Gastroesophageal sphincter (tissue), 4 donors: ENCODE results near the gene WBP2. TPM values are rescaled to one million over a fixed set of nuclear protein-coding genes. Genes with fewer than 3 reads are reported as not detected.

Source experiments
- ATAC-seq: fragments of 150-250 bp; one replicate; pipeline ENCODE4 v1.9.1; 2016; ENCODE audit warnings: mild to moderate bottlenecking, moderate library complexity
- H3K27ac ChIP-seq, 4 donors: fragments of 200-600 bp; sonication (generic) in 3 of 4; 1 replicate in 3 of 4; 2 replicates in 1 of 4; pipeline ENCODE4 v1.5.1; 2016 to 2019
- H3K27me3 ChIP-seq: fragments of 200-600 bp; sonication (generic); one replicate; pipeline ENCODE4 v1.5.1; 2019
- H3K36me3 ChIP-seq, 2 donors: fragments of 200-600 bp; sonication (generic); one replicate each; pipeline ENCODE4 v1.5.1; 2019; ENCODE audit warnings: control low read depth in 1 of 2
- H3K4me1 ChIP-seq, 3 donors: fragments of 200-600 bp; sonication (generic); 1 replicate in 2 of 3; 2 replicates in 1 of 3; pipeline ENCODE4 v1.5.1; 2016 to 2019; ENCODE audit warnings: control low read depth in 2 of 3
- H3K4me3 ChIP-seq, 2 donors: fragments of 200-600 bp; sonication (generic); one replicate each; pipeline ENCODE4 v1.5.1; 2019; ENCODE audit warnings: mild to moderate bottlenecking in 1 of 2, moderate library complexity in 1 of 2
- H3K9me3 ChIP-seq, 3 donors: fragments of 200-600 bp; sonication (generic); one replicate each; pipeline ENCODE4 v1.5.1; 2017 to 2019; ENCODE audit warnings: control low read depth in 2 of 3
- EP300 ChIP-seq: sonication (generic); formaldehyde crosslinking; IDR thresholded peaks from one replicate; pipeline ENCODE4 v1.6.1; 2017; ENCODE audit warnings: antibody characterized with exemption, mild to moderate bottlenecking
- POLR2A ChIP-seq, 2 donors: fragments of 450-650 bp; IDR thresholded peaks; one replicate each; pipeline ENCODE4 v1.6.1; 2017; ENCODE audit warnings: antibody characterized with exemption in 2 of 2, mild to moderate bottlenecking in 2 of 2, moderate library complexity in 1 of 2
- POLR2AphosphoS5 ChIP-seq: sonication (generic); formaldehyde crosslinking; IDR thresholded peaks from one replicate; pipeline ENCODE4 v1.6.1; 2017; ENCODE audit warnings: antibody characterized with exemption
- WGBS, 2 donors: methylation state at CpG; one replicate each; pipeline ENCODE4 v1.1.5; 2018; ENCODE audit warnings: low coverage in 1 of 2; 5-methylcytosine and 5-hydroxymethylcytosine counted together
- total RNA-seq, 4 donors: library from RNA; depleted of rRNA; stranded (reverse); fragments of >200 nt; gene quantifications; one replicate each; pipeline ENCODE4 v1.1.0, GENCODE V29; 2016
- TF ChIP-seq, protein P1 (sequence below), 4 experiments: fragments of 200-600 bp in 2 of 4; fragments of 450-650 bp in 2 of 4; sonication (generic) in 1 of 4; IDR thresholded peaks; one replicate each; pipeline ENCODE4 v1.5.1; 2017 to 2019; ENCODE audit warnings: antibody characterized with exemption in 4 of 4, mild to moderate bottlenecking in 2 of 4, moderate library complexity in 2 of 4

WBP2 gene
- total RNA-seq, 4 donors from 2014 or later: 50.0 to 83.9 (median 57.6) TPM

DNA sequence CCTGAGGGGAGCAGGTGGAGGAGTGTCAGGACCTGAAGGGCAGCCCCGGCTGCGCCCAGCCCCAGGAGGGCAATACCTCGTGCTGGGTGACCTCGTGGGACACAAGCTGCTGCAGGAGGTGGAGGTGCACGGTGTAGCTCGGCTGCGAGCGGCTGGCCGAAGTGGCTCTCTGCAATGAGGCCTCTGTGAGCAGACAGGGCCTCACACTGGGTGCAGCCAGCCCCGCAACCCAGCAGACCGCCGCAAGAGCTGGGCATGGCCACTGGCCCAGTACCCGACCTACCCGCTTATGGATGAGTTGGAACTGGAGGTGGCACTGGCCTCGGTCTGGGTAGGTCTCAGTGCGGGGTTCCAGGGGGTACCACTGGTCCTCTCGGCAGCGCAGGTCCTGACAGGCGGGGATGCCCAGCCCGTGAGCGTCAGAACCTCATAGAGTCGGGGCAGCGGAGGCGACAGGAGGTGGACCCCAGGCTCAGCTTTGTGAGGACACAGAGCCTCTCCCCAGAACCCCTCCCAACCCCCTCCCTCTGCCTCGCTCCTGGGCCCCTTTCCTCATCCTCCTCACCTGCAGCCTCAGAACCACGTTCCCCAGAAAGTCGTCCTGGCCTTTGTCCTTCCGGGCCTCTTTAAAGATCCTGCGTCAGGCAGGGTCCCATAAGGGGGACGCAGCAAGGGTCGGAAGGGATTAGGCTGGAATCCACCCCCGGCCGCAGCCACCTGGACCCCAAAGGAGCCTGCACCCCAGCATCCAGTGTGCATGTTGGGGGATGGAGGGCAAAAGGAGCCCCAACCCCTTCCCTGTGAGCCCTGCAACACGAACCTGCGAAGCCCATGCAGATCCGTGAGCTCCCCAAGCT, 15.0 kb downstream of the WBP2 start:
- 76 to 100% methylated on average over 1 to 7 of the region's 36 CpGs for WGBS, 2 donors
- no peak for TF ChIP-seq EP300
- TF ChIP-seq POLR2AphosphoS5: no peak
- no peak for TF ChIP-seq POLR2A (IDR thresholded peaks at IDR 0.05)
- TF ChIP-seq, protein P1, sequence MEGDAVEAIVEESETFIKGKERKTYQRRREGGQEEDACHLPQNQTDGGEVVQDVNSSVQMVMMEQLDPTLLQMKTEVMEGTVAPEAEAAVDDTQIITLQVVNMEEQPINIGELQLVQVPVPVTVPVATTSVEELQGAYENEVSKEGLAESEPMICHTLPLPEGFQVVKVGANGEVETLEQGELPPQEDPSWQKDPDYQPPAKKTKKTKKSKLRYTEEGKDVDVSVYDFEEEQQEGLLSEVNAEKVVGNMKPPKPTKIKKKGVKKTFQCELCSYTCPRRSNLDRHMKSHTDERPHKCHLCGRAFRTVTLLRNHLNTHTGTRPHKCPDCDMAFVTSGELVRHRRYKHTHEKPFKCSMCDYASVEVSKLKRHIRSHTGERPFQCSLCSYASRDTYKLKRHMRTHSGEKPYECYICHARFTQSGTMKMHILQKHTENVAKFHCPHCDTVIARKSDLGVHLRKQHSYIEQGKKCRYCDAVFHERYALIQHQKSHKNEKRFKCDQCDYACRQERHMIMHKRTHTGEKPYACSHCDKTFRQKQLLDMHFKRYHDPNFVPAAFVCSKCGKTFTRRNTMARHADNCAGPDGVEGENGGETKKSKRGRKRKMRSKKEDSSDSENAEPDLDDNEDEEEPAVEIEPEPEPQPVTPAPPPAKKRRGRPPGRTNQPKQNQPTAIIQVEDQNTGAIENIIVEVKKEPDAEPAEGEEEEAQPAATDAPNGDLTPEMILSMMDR (IDR thresholded peaks at IDR 0.05): no peak
- peaks cover 0 to 54% of the 10 kb centered on the region in 2 donors for H3K36me3 ChIP-seq
- H3K27ac ChIP-seq: no peak overlapping the region
- no peak for ATAC-seq
- H3K27me3 ChIP-seq: no peaks in the 10 kb centered on the region
- H3K9me3 ChIP-seq: no peaks in the 10 kb centered on the region
- H3K4me3 ChIP-seq: no peak overlapping the region
- H3K4me1 ChIP-seq: peaks cover 0 to 19% (median 9%) of the 10 kb centered on the region in 3 donors

DNA sequence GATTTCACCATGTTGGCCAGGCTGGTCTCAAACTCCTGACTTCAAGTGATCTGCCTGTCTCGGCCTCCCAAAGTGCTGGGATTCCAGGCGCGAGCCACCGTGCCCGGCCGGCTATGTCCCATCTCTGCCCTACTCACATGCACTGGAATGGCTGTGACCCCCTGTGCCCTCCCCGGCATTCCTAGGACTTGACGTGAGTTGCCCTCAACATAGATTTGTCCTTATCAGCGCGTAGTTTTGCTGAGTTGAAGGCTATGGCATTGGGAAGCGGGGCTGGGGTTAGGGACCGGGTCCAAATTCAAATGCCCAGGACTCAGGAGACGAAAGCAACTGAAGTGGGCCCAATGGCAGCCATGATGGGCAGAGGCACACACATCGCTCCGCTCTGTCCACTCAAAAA, 16.7 kb downstream of the WBP2 start:
- no peak overlapping the region for H3K27ac ChIP-seq
- no peak for ATAC-seq

DNA sequence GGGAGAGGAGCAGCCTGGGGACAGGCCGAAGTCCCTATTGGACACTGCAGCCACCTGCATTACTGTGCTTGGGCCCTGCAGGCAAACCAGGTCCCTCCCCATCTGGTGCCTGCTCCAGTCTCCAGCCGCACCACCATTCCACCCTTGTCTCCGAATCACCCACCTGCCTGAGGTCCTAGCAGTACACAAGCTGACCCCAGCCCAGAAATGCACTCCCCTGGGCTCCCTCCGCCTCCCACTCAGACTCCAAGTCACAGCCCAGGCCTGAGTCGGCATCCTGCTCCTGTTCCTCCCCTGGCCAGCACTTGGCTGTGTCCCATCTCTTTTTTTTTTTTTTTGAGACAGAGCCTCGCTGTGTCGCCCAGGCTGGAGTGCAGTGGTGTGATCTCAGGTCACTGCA, 17.2 kb downstream of the WBP2 start:
- ATAC-seq: no peak
- H3K4me3 ChIP-seq: no peak overlapping the region
- 66 to 80% methylated on average over 6 to 7 of the region's 7 CpGs for WGBS, 2 donors
- H3K4me1 ChIP-seq: peaks cover 0 to 13% (median 0%) of the 10 kb centered on the region in 3 donors
- TF ChIP-seq POLR2AphosphoS5: no peak
- TF ChIP-seq, protein P1 (IDR thresholded peaks at IDR 0.05): no peak
- no peak for TF ChIP-seq POLR2A (IDR thresholded peaks at IDR 0.05)
- H3K9me3 ChIP-seq: no peaks in the 10 kb centered on the region
- no peaks in the 10 kb centered on the region for H3K27me3 ChIP-seq
- peaks cover 0 to 68% of the 10 kb centered on the region in 2 donors for H3K36me3 ChIP-seq
- H3K27ac ChIP-seq: no peak overlapping the region

More for the DNA sequence above, 16.7 kb downstream of the WBP2 start:
- Histone ChIP-seq H3K27me3 (no peaks in the 10 kb centered on the region), H3K4me3 (no peak overlapping the region), H3K4me1 (peaks cover 0 to 11% (median 0%) of the 10 kb centered on the region in 3 donors), H3K36me3 (peaks cover 0 to 68% of the 10 kb centered on the region in 2 donors), H3K9me3 (no peaks in the 10 kb centered on the region)
- TF ChIP-seq EP300: no peak
- no peak for TF ChIP-seq POLR2AphosphoS5
- TF ChIP-seq, protein P1 (IDR thresholded peaks at IDR 0.05): no peak
- TF ChIP-seq POLR2A (IDR thresholded peaks at IDR 0.05): no peak
- 87 to 93% methylated on average over 3 to 4 of the region's 15 CpGs for WGBS, 2 donors

DNA sequence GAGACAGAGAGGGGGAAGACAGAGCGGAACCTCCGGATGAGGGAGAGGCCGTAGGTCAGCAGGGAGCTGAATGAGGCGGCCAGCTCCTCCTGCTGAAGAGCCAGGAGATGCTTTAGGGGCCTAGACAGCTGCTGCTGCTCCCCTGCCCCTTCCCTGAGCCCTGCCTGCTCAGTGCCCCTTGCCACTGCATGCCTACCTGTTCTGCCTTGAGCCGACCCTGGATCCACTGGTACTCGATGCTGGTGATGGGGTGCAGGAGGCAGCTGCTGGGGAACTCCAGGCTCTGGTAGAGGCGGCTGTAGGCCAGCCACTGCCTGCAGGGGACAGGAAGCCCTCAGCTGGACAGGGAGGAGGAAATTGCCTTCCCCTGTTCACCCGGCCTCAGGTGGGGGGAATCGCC, 18.5 kb downstream of the WBP2 start:
- no peak overlapping the region for H3K27ac ChIP-seq
- no CpG with 5 or more reads among the region's 9 CpGs for WGBS, 2 donors
- no peak overlapping the region for H3K4me3 ChIP-seq
- ATAC-seq: no peak
- peaks cover 0 to 25% (median 0%) of the 10 kb centered on the region in 3 donors for H3K4me1 ChIP-seq
- no peak for TF ChIP-seq POLR2AphosphoS5
- TF ChIP-seq POLR2A (IDR thresholded peaks at IDR 0.05): no peak
- no peak for TF ChIP-seq EP300
- TF ChIP-seq, protein P1 (IDR thresholded peaks at IDR 0.05): no peak
- no peaks in the 10 kb centered on the region for H3K27me3 ChIP-seq
- no peaks in the 10 kb centered on the region for H3K9me3 ChIP-seq
- peaks cover 0 to 64% of the 10 kb centered on the region in 2 donors for H3K36me3 ChIP-seq

DNA sequence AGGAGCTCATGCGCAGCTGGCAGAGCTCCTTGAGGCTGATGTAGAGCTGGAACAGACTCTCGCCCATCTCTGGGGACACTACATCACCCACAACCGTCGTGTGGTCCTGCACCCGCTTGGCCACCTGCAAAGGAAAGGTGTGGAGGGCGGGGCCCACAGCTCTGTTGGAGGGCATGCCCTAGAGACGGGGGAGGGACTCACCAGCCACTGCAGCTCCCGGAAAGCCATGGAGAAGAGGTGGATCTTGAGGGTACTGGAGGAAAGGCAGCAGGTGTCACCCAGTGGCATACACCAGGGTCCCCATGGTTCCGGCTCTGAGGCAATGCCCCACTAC, 19.5 kb downstream of the WBP2 start:
- no CpG with 5 or more reads among the region's 9 CpGs for WGBS, 2 donors
- H3K27ac ChIP-seq: peak overlapping the region in 1 of 4 donors; percentile 9
- no peak for ATAC-seq

More for the DNA sequence above, 19.5 kb downstream of the WBP2 start:
- no peak for TF ChIP-seq POLR2A (IDR thresholded peaks at IDR 0.05)
- TF ChIP-seq POLR2AphosphoS5: no peak
- TF ChIP-seq, protein P1 (IDR thresholded peaks at IDR 0.05): no peak
- no peak for TF ChIP-seq EP300
- Histone ChIP-seq H3K4me3 (no peak overlapping the region), H3K9me3 (no peaks in the 10 kb centered on the region), H3K27me3 (no peaks in the 10 kb centered on the region), H3K4me1 (peaks cover 0 to 25% (median 0%) of the 10 kb centered on the region in 3 donors), H3K36me3 (peaks cover 0 to 71% of the 10 kb centered on the region in 2 donors)
